HUDEP-2 (cell line): Measurements from ENCODE around the gene RALA.
"Not testable (repeated sequence)": the region's sequence is repeated elsewhere in the genome, so short reads cannot be mapped to it uniquely, and the experiment has no call there.

Experiments
- DNase-seq, 76 experiments: peaks; one replicate each; lab custom pipeline; 2025; ENCODE audit not compliant: unreplicated experiment in 76 of 76; lab: John Stamatoyannopoulos, UW

RALA gene

DNA sequence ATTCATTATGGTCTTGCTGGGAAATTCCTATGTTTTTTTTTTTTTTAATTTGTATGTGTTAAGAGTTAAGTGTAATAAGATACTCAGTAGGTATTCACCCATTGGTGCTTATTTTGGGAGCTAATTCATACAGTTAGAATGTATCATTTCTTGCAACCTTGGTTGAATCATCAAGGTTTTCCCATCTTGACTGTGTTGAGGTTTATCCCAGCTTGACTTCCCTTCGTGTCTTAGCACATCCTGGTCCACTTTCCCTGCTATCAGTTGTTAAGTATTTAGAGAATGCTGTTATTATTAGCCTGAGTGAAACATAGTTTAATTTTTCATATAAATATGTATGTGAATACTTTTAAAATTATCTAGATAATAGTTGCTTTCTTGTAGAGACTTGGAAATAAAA lies 20.8 kb downstream of the RALA start:
- DNase-seq = no peak

DNA sequence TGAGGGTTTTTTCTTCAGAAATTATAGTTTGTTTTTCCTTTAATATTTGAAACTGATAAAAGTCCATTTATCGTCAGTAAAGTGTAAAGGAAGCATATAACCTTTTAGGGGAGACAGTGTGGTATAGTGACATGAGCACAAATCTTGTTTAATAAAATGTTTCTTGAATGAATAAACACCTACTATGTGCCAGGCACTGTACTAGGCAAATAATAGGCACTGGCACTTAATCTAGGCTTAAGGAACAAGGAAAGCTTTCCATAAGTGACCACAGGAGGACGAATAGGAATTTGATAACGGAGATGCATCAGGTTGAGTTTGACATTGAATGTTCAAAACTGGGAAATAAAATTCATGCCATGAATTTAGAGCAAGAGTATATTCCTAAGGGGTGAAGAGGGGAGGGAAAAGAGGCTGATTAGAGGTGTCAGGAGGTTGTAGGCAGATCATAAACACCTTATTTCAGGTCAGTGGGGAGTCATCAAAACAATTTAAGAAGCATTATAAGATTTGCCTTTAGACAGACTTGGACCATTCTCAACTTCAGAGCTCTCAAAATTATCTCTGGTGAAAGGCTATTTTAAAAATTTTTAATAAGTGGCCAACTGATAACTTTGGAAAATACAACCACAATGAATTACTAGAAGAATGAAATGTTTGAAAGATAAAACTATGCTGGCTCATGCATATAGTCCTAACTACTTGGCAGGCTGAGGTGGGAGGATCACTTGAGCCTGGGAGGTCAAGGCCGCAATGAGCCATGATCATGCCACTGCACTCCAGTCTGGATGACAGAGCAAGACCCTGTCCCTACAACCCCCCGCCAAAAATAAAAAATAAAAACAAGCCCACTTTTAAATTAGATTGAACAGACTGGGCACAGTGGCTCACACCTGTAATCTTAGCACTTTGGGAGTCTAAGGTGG lies 22.4 kb downstream of the RALA start:
- no peak for DNase-seq

DNA sequence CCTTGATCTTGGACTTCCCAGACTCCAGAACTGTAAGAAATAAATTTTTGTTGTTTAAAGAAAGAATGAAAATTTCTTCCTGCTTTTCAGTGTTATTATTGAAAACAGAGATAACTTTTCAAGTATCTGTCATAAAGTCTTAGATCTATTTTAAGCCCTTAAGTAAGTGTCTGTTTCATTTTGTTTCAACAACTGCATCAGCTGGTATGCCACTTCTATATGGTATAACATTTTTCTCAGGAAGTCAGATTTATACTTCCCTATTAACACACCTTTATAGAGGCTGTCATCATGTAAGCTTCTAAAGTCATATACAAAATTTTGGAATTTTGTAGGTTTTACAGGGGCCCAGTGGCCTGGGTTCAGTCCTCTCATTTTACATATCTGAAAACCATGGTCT lies 24.4 kb downstream of the RALA start:
- DNase-seq = no peak

DNA sequence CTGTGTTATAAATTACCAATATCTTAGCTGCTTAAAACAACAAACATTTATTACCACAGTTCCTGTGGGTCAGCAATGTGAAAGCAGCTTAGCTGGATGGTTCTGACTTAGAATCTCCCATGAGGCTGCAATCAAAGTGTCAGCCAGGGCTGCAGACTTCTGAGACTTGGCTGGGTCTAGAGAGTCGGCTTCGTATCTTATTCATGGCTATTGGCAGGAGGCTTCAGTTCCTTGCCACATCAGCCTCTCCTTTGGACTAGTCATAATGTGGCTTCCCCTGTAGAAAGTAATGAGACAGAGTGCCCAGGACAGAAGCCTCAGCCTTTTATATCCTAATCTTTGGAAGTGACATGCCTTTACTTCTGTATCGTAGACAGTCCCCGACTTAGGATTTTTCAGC lies 27.3 kb downstream of the RALA start:
- DNase-seq = no peak

DNA sequence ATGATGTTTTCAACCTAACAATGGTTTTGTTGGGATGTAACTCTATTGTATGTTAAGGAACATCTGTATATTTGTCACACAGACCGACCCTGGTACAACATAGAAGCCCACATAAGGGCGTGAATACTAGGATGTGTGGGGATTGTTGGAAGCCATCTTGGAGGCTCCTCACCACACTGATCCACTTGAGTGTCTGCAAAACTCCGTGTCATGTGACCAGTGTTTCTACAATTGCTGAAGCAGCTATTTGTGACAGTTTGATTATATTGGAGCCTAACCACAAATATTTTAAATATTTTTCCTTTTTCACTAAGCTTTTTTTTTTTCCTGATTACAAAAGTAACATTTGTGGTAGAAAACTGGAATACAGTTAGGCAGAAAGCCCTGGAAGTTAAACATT lies 27.9 kb downstream of the RALA start:
- DNase-seq = no peak

DNA sequence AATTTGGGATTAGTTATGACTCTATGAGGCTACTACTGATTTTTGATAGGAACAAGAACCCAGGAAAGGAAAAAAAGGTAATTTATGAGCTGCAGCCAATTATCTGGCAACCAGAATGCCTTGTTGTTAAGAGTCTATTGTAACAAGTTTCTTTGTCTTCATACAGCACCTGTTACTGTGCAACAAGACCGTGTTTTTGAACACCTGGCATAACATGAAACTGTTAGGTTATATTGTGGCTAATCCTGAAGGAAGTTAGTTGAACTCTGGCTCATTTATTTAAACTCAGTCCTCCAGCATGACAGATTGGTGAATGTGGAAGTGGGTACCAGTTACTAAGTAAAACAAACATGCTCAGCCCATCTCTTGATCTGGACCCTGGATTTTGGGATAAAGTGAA lies 33.0 kb downstream of the RALA start:
- DNase-seq = no peak

DNA sequence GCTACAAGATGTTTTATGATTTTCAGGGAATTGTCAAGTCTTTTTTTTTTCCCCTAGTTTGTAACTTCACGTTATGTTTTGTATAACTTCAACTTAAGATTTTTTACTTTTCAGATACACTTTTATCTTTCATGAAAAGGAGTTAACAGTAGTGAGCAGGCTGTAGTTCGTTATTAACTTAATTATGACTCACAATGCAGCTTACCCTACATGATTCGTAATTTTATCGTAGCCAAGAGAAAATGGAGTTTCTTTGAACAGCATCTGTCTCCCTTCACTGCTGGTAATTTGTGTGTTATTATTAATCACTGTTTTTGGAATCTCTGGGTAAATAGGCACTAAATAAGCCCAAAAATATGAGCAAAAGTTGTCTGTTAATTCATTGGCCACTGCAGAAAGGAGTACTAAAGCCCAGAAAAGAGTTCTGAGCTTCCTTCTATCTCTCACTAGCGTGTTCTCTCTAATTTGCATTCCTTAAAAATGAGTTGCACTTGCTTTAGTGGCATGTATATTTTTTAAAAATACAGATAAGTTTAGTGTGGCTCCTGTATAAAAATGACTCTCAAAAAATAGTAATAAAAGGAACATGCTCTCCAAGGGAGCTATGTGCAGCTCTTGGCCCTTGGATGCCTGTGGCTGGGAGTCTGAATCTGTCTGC lies 36.1 kb downstream of the RALA start:
- no peak for DNase-seq

DNA sequence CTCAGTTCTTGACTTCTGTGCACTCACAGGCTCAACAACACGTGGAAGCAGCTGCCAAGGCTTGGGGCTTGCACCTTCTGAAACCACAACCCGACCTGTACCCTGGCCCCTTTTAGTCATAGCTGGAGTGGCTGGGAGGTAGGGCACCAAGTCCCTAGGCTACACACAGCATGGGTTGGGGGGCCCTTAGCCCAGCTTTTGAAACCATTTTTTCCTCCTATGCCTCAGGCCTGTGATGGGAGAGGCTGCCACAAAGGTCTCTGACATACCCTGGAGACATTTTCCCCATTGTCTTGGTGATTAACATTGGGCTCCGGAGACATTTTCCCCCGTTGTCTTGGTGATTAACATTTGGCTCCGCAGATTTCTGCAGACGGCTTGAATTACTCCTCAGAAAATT lies 38.6 kb downstream of the RALA start:
- no peak for DNase-seq

DNA sequence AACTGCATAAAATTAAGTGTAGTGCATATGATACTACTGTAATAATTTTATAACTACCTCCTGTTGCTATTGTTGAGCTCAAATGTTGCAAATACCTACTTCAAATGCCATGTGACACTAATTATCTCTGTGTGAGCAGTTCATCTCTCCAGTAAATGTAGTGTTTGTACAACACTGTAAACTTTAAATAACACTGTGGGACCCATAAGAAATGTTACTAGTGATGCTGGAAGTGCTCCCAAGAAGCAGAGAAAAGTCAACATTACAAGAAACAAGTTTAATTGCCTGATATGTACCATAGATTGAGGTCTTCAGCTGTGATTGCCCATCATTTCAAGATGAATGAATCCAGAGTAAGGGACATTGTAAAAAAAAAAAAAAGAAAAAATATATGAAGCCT lies 39.9 kb downstream of the RALA start:
- no peak for DNase-seq

DNA sequence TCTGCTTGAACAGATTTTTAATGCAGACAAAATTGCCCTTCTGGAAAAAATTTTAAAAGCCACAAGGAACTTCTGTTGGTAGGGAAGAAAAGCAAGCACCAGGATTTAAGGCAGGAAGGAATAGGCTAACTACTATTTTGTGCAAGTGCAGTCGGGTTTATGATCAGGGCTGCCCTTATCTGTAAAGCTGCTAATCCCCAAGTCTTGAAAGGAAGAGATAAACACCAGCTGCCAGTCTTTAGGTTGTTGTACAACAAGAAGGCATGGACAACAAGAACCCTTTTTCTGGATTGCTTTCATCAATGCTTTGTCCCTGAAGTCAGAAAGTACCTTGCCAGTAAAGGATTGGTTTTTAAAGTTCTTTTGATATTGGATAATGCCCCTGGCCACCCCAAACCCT lies 40.7 kb downstream of the RALA start:
- peak in 4 of 76 experiments; percentile 5 to 46 (median 9) for DNase-seq

DNA sequence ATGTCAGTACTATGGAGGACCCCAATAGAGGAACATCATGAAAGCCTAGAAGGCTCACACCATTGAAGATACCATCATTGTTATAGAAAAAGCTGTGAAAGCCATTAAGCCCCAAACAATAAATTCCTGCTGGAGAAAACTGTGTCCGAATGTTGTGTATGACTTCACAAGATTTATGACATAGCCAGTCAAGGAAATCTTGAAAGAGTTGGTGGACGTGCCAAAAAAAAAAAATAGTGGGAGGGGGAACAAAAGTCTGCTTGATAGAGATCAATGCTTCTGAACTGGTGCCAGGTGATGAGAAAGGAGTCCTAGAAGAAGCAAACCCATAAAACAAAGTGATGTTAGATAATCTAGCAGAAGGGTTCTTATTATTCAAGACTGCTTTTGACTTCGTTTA lies 41.2 kb downstream of the RALA start:
- no peak for DNase-seq

DNA sequence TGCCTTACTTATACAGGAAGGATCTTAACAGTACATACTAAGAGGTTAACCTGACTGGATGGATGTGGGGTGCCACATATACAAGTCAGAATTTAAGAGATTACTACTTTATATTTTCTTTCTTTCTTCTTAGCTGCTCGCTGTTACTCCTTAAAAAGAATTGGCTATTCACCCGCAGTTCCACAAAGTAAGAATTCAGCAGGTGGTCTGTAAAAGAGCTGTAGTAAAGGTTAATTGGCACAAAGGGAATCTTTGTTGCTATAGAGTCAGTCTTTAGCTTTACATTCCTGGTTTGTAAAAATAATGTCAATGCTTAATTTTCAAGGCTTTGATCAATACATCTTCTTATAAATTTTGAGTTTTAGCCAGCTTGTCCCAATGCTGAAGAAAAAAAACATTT lies 43.2 kb downstream of the RALA start:
- DNase-seq = no peak

DNA sequence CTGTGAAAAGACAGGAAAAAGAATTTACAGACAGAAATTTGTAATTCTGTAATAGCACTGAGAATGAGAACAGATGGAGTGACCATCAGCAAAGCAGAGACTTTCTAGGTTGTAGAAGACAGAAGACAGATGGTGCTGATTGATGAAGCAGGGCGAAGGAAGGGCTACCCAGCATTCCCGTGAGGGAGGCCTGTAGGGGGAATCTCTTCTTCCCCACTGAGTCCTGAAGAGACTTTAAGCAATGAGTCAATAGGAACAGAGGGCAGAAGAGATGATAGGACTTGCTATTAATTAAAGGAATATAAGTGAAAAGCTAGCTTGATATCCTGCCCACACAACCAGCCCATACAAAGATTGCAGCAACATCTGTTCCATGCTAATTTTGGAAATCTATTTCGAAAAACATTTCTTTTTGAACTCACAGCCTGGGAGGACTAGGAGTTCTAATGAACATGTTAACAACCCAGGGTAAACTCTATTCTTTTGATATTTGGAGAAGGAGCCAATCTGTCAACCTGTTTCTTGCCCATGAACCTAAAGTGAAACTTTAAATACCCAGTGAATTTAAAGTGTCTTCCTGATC lies 44.1 kb downstream of the RALA start:
- DNase-seq = no peak

DNA sequence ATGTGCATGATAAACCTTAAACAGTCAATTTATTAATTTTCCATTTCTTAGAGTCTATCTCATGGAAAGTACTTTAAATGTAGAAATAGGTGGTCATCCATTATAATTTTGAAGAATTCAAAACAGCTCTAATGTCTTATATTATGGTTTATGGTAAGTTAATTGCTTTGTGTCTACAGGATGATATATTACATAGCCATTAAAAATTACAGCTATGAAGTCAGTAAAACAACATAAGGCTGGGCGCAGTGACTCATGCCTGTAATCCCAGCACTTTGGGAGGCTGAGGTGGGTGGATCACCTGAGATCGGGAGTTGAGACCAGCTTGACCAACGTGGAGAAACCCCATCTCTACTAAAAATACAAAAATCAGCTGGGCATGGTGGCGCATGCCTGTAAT lies 44.9 kb downstream of the RALA start:
- not testable (repeated sequence) for DNase-seq

DNA sequence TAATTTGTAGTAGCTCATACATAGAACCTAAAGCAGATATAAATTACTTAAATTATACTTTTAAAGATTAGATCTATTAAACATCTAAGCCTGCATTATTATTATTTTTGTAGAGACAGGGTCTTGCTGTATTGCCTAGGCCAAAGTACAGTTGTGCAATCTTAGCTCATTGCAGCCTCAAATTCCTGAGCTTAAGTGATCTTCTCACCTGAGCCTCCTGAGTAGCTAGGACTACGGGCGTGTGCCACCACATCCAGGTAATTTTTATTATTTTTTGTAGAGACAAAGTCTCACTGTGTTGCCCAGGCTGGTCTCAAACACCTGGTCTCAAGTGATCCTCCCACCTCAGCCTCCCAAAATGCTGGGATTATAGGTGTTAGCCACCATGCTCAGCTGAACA lies 46.7 kb downstream of the RALA start:
- DNase-seq = no peak

DNA sequence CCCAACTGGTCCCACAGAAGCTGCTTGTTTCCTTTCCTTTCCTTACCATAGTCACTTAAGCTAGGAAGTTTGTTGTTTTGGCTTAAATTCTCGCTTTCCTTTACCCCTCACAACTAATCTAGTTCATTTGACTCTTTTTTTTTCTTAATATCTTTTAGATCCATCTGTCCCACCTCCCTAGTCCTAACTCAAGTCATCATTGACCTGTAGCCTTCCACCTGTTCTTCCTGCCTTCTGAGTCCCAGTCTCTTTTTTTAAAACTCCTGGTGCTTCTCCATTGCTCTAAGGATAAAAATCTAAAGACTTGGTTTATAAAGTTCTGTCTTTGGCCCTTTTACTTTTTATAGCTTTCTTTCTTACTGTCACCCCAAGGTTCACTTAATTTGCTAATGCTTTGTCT lies 47.6 kb downstream of the RALA start:
- DNase-seq = no peak

DNA sequence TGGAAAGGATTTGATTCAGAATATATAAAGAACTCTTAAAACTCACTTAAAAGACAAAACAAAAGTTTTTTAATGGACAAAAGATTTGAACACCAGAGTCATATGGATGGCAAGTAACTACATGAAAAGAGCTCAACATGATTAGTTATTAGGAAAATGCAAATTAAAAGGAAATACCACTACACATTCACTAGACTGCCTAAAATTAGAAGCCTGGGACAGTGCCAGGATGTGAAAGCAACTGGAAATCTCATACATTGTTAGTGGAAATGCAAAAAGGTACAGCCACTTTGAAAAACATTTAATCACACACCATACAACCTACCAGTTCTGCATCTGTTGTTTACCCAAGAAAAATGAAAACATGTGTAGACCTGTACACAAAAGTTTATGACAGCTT lies 48.8 kb downstream of the RALA start:
- no peak for DNase-seq

DNA sequence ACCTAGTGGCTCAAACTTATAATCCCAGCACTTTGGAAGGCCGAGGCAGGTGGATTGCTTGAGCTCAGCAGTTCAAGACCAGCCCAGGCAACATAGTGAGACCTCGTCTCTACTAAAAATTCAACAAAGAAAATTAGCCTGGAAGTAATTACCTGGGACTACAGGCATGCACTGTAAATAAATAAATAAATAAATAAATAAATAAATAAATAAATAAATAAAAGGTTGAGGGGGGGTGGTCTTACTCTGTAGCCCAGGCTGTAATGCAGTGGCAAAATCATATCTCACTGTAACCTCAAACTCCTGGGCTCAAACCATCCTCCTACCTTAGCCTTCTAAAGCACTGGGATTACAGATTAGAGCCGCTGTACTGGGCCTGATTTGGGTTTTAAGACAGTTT lies 50.5 kb downstream of the RALA start:
- DNase-seq = no peak

DNA sequence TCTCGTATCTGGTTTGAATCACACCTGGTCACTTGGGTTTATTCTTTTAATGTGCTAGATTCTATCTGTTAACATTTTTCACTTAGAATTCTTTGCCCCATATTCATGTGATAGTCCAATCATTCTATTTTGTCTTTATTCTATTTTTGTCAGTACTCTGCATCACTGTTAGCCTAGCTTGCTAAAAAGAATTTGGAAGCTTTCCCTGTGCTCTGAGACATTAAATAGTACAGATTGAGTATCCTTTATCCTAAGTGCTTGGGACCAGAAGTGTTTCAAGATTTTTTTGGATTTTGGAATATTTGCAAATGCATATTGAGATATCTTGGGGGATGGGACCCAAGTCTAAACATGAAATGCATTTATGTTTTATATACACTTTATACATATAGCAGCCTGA lies 51.0 kb downstream of the RALA start:
- no peak for DNase-seq

DNA sequence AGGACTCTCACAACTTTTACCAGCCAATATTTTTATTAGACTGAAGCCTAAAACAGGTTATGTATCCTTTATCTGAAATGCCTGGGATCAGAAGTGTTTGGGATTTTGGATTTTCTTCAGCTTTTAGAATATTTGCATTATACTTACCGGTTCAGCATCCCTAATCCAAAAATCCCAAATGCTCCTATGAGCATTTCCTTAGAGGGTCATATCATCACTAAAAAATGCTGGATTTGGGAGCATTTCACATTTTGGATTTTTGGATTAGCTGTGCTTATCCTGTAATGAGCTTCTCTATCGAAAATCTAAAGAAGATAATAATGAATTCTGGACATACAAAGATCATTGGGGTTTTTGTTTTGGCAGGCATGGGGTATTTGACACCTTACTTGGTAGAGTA lies 53.0 kb downstream of the RALA start:
- no peak for DNase-seq

DNA sequence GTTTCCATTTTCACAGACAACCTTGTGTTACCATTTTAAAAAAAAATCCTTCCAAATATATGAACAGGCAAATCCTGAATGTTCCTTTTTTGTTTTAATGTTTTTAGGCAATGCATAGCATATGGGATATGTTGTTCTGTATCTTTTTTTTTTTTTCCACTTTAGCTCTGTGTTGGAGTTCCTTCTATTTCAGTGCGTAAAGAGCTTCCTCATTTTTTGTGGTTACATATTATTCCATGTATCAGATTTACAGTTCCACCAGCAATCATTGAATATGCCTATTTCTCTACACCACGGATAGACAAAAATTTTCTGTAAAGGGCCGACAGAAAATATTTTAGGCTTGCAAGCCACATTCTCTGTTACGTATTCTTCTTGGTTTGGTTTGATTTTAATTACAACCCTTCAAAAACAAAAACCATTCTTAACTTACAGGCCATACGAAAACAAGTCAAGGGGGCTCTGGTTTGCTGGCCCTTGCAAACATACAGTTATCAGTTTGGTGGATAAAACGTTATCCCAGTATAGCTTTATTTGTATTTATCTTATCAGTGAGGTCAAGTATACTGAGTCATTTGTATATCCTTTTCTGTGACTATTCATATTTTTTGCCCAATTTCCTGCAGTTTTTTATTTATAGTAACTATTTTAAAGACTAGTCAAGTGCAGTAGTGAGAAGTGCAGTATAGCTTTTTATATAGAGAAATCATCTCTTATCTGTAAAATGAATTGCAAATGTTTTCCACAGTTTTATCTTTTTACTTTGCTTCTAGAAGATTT lies 55.7 kb downstream of the RALA start:
- no peak for DNase-seq
